ENCODE measurements around the gene STKLD1.

Gene STKLD1

DNA sequence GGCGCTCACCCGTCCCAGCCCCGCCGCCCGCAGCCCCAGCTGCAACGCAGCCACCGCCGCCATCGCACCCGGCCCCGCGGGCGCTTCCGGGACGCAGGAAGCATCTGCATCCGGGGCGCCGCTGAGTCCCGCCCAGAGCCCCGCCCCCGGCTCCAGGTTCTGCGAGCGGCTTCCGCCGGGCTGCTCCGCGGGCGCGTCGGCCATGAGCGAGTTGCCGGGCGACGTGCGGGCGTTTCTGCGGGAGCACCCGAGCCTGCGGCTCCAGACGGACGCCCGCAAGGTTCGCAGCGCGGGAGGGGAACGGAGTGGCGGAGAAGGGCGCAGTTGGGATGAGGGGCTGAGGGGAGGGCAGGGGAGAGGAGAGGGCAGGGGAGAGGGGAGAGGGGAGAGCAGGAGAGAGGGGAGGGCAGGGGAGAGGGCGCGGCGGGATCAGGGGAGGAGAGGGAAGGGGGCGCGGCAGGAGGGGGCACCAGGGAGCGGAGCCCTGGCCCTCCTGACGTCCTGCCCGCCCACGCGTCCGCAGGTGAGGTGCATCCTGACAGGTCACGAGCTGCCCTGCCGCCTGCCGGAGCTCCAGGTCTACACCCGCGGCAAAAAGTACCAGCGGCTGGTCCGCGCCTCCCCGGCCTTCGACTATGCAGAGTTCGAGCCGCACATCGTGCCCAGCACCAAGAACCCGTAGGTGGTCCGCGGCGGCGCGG is 19.6 kb upstream of the STKLD1 start, which contains the start of the genes SURF1 and SURF2:
SURF1 (minus strand) TSS at position 97 of the 701 bp plus-strand sequence; CDS start at position 63, 34 bp downstream.
SURF2 (plus strand) TSS at position 160 of the 701 bp plus-strand sequence; CDS start at position 203, 43 bp downstream.
- peak; percentile 91 for DNase-seq (ENCODE audit: low read depth)
- TF ChIP-seq CTCF (IDR thresholded peaks at IDR 0.05; ENCODE audit: insufficient read depth, low read depth, low read length, missing control alignments): no peak
- H3K4me3 ChIP-seq (ENCODE audit: low read length): peak within 1 kb of the TSS; percentile 84

DNA sequence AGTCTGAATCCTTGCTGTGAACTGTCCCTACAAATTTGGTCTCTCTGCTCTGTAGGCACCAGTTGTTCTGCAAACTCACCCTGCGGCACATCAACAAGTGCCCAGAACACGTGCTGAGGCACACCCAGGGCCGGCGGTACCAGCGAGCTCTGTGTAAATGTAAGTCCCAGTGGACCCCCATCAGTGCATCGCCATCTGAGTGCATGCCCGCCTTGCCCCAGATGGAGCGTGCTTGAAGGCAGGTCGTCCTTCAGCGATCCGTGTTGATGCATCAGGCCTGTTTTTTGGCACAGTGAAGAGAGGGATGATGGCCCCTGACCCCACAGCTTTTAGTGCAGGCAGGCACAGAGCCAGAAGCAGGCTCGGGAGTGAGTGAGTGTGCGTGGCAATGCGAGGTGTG is 18.5 kb upstream of the STKLD1 start:
- H3K4me3 ChIP-seq (ENCODE audit: low read length): peak overlapping the region; percentile 69
- TF ChIP-seq CTCF (IDR thresholded peaks at IDR 0.05; ENCODE audit: insufficient read depth, low read depth, low read length, missing control alignments): no peak
- DNase-seq (ENCODE audit: low read depth): no peak

DNA sequence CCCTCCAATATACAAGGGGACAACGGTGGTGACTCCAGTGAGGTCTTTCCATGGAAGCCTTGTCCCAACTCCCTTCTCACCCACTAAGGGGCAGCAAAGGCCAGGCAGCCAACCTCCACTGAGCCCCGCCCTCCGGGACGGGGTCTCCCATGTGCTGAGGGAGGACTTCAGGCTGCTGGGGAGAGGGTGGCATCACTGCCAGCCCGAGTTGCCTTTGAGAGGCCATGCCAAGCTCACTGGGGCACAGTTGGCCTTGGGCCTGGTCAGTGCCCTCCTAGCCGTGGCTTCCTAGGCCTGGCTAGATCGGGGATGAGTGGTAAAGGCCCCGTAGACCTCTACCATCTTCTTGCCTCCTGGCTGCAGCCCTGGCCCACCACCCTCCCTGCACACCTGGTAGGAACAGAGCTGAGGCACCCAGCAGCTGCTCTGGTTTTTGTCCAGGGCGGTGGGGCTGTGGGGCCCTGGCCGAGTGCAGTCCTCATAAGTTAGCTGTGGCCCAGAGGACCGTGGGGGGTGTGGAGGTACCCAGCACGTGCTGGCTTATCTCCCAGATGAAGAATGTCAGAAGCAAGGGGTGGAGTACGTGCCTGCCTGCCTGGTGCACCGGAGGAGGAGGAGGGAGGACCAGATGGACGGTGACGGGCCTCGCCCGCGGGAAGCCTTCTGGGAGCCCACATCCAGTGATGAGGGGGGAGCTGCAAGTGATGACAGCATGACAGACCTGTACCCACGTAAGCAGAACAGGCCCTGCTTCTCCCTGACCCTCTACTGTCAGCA is 16.6 kb upstream of the STKLD1 start:
- TF ChIP-seq CTCF (IDR thresholded peaks at IDR 0.05; ENCODE audit: insufficient read depth, low read depth, low read length, missing control alignments): peak; percentile 45
- H3K4me3 ChIP-seq (ENCODE audit: low read length): no peak overlapping the region
- no peak for DNase-seq (ENCODE audit: low read depth)

DNA sequence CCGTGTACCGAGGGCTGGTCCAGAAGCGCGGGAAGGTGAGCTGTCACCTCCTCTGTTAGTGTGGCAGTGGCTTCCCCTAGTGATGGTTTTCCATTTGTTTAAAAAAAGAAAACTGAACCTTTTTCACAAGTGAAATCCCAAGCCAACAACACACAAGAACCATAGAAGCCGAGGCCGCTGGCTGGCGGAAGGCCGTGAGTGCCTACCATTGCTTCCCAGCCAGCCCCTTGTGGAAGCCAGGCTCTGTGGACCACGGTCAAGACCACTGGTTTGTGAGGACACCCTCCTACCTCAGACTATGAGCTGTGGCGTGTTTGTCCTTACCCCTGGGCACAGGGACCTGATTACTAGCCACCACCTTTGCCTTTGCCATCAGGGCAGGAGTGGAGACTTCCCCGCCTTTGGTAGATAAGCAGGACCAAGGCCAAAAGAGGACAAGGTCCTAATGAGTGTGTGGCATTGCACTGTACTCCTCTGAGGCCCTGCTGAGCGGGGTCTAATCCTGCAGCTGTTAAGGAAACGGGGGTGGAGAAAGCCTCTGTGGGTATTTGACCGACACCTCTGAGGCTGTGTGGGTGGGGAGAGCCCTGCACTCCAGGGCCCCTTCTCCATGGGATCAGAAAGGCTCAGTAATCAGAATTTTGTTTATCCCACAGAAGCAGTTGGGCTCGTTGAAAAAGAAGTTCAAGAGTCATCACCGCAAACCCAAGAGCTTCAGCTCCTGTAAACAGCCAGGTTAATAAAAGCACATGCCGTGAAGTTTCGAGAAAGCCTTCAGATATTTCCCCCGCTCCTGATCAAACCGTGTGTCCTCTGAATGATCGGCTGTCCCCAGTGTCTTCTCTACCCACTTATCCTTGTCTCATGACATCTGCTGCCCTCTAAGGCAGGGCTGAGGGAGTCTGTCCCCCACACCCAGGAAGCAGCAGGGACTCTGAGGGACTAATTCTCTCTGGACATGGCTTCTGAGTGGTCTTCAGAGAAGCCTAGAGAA is 15.5 kb upstream of the STKLD1 start:
- TF ChIP-seq CTCF (IDR thresholded peaks at IDR 0.05; ENCODE audit: insufficient read depth, low read depth, low read length, missing control alignments): no peak
- H3K4me3 ChIP-seq (ENCODE audit: low read length): no peak overlapping the region
- DNase-seq (ENCODE audit: low read depth): no peak

- no peak for DNase-seq (ENCODE audit: low read depth)
- no peak overlapping the region for H3K4me3 ChIP-seq (ENCODE audit: low read length)
- no peak for TF ChIP-seq CTCF (IDR thresholded peaks at IDR 0.05; ENCODE audit: insufficient read depth, low read depth, low read length, missing control alignments)
Measured at GRCh38 chr9:133361507-133362092, 14.6 kb upstream of the STKLD1 start.
